Trophoblast cell (in vitro differentiated cells and primary cell): ENCODE measurements around the gene OR56B1.

Source experiments
- DNase-seq, 2 donors: peaks; one replicate each; pipeline ENCODE4 v3.0.0-alpha.2; 2016
- H2AFZ ChIP-seq: 2 replicates; pipeline ENCODE4 v1.6.1; 2013; ENCODE audit warnings: low read length, moderate library complexity, mild to moderate bottlenecking; ENCODE audit not compliant: insufficient read depth, poor library complexity
- H2AK5ac ChIP-seq: 2 replicates; pipeline ENCODE4 v1.6.1; 2013; ENCODE audit warnings: mild to moderate bottlenecking, low read length
- H2BK120ac ChIP-seq: 2 replicates; pipeline ENCODE4 v1.6.1; 2013; ENCODE audit warnings: low read length, mild to moderate bottlenecking, moderate library complexity; ENCODE audit not compliant: insufficient read depth, poor library complexity
- H2BK12ac ChIP-seq: 2 replicates; pipeline ENCODE4 v1.6.1; 2013; ENCODE audit warnings: mild to moderate bottlenecking, low read length, moderate library complexity
- H2BK5ac ChIP-seq: 2 replicates; pipeline ENCODE4 v1.6.1; 2013; ENCODE audit warnings: low read length, low read depth, moderate library complexity, mild to moderate bottlenecking; ENCODE audit not compliant: poor library complexity
- H3K14ac ChIP-seq: 2 replicates; pipeline ENCODE4 v1.6.1; 2013; ENCODE audit warnings: mild to moderate bottlenecking, low read length
- H3K18ac ChIP-seq: 2 replicates; pipeline ENCODE4 v1.6.1; 2013; ENCODE audit warnings: mild to moderate bottlenecking, low read length
- H3K23ac ChIP-seq: 2 replicates; pipeline ENCODE4 v1.6.1; 2013; ENCODE audit warnings: low read length
- H3K27ac ChIP-seq: 2 replicates; pipeline ENCODE4 v1.5.1; 2013; ENCODE audit warnings: low read depth, mild to moderate bottlenecking, inconsistent platforms, low read length, moderate library complexity
- H3K27me3 ChIP-seq: 2 replicates; pipeline ENCODE4 v1.6.1; 2013; ENCODE audit warnings: inconsistent platforms, mild to moderate bottlenecking, low read length, moderate library complexity; ENCODE audit not compliant: insufficient read depth
- H3K36me3 ChIP-seq, 2 experiments: 1 replicate in 1 of 2; 2 replicates in 1 of 2; pipeline ENCODE4 v1.6.1; 2013; ENCODE audit warnings: low read length in 2 of 2, mild to moderate bottlenecking in 2 of 2, moderate library complexity in 1 of 2; ENCODE audit not compliant: insufficient read depth in 2 of 2, control insufficient read depth in 1 of 2
- H3K4ac ChIP-seq: 2 replicates; pipeline ENCODE4 v1.6.1; 2013; ENCODE audit warnings: low read depth, mild to moderate bottlenecking, low read length, moderate library complexity
- H3K4me1 ChIP-seq, 2 experiments: 1 replicate in 1 of 2; 2 replicates in 1 of 2; pipeline ENCODE4 v1.6.1; 2013; ENCODE audit warnings: low read length in 2 of 2, mild to moderate bottlenecking in 2 of 2, moderate library complexity in 1 of 2; ENCODE audit not compliant: insufficient read depth in 2 of 2, control insufficient read depth in 1 of 2
- H3K4me2 ChIP-seq: 2 replicates; pipeline ENCODE4 v1.6.1; 2013; ENCODE audit warnings: inconsistent platforms, mild to moderate bottlenecking, low read length, moderate library complexity
- H3K4me3 ChIP-seq: 2 replicates; pipeline ENCODE4 v1.5.1; 2013; ENCODE audit warnings: mild to moderate bottlenecking, low read depth, low read length, inconsistent platforms
- H3K79me1 ChIP-seq: one replicate; pipeline ENCODE4 v1.6.1; 2013; ENCODE audit warnings: low read length
- H3K79me2 ChIP-seq: 2 replicates; pipeline ENCODE4 v1.6.1; 2013; ENCODE audit warnings: low read length, mild to moderate bottlenecking; ENCODE audit not compliant: control insufficient read depth, insufficient read depth, poor library complexity
- H3K9ac ChIP-seq: 2 replicates; pipeline ENCODE4 v1.6.1; 2013; ENCODE audit warnings: mild to moderate bottlenecking, low read length
- H3K9me3 ChIP-seq: 2 replicates; pipeline ENCODE4 v1.6.1; 2013; ENCODE audit warnings: low read depth, mild to moderate bottlenecking, control low read depth, inconsistent platforms, low read length; ENCODE audit not compliant: insufficient read depth
- H4K12ac ChIP-seq: 2 replicates; pipeline ENCODE4 v1.6.1; 2013; ENCODE audit warnings: low read depth, mild to moderate bottlenecking, low read length, moderate library complexity
- H4K8ac ChIP-seq: 2 replicates; pipeline ENCODE4 v1.6.1; 2013; ENCODE audit warnings: low read depth, mild to moderate bottlenecking, low read length, moderate library complexity
- H4K91ac ChIP-seq: one replicate; pipeline ENCODE4 v1.6.1; 2013; ENCODE audit warnings: low read depth, mild to moderate bottlenecking, low read length, moderate library complexity
- WGBS: extraction: QIAGEN DNeasy Blood & Tissue Kit; methylation state at CpG from one replicate; pipeline ENCODE4 v1.1.7; 2013; ENCODE audit warnings: missing lambda C conversion rate; ENCODE audit not compliant: insufficient read length, insufficient coverage; ENCODE audit errors: extremely low coverage; 5-methylcytosine and 5-hydroxymethylcytosine counted together

Gene OR56B1

DNA sequence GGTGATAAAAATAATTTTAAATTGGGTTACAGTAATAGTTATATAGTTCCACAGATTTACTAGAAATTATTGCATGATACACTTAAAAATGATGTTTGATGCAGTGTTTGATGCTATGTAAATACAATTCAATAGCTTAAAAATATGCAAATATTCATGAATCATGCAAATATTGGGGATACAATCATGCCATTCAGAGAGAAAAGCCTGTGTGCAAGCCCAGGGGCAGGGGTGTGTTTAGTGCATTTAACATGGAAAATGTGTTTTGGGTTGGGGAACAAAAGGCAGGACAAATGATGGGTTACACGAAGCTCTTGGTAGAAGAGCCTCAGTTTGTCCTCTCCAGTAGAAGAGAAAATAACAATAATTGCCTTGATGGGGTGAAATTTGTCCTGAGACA is 40.7 kb upstream of the OR56B1 start:
- no peak overlapping the region for H3K4me3 ChIP-seq
- no peaks in the 10 kb centered on the region for H3K27me3 ChIP-seq
- no peak overlapping the region for H3K9ac ChIP-seq
- no peak overlapping the region for H3K18ac ChIP-seq
- H3K4me1 ChIP-seq = peaks cover 0 to 4% of the 10 kb centered on the region in 2 experiments
- no peak overlapping the region for H4K8ac ChIP-seq
- no peaks in the 10 kb centered on the region for H3K36me3 ChIP-seq
- no peak for DNase-seq
- H2BK12ac ChIP-seq = no peak overlapping the region
- H3K4me2 ChIP-seq = no peak overlapping the region
- no peak overlapping the region for H2BK120ac ChIP-seq
- no peak overlapping the region for H2AK5ac ChIP-seq
- H3K14ac ChIP-seq = no peak overlapping the region
- WGBS = no CpG with 5 or more reads among the region's 1 CpG
- H3K23ac ChIP-seq = no peak overlapping the region
- H4K91ac ChIP-seq = no peak overlapping the region
- no peak overlapping the region for H2AFZ ChIP-seq
- no peak overlapping the region for H3K4ac ChIP-seq
- no peaks in the 10 kb centered on the region for H3K79me2 ChIP-seq
- H3K27ac ChIP-seq = no peak overlapping the region
- H2BK5ac ChIP-seq = no peak overlapping the region
- H4K12ac ChIP-seq = no peak overlapping the region
- H3K9me3 ChIP-seq = no peaks in the 10 kb centered on the region
- H3K79me1 ChIP-seq = peaks cover 6% of the 10 kb centered on the region

DNA sequence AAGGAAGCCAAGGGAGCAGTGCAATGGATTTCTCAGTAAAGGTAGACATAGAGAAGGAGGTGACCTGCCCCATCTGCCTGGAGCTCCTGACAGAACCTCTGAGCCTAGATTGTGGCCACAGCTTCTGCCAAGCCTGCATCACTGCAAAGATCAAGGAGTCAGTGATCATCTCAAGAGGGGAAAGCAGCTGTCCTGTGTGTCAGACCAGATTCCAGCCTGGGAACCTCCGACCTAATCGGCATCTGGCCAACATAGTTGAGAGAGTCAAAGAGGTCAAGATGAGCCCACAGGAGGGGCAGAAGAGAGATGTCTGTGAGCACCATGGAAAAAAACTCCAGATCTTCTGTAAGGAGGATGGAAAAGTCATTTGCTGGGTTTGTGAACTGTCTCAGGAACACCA is 40.0 kb upstream of the OR56B1 start:
- no peaks in the 10 kb centered on the region for H3K9me3 ChIP-seq
- no peak overlapping the region for H3K9ac ChIP-seq
- H2BK5ac ChIP-seq = no peak overlapping the region
- no peak overlapping the region for H2AK5ac ChIP-seq
- no peaks in the 10 kb centered on the region for H3K36me3 ChIP-seq
- H4K12ac ChIP-seq = no peak overlapping the region
- no peak overlapping the region for H2BK12ac ChIP-seq
- no peak overlapping the region for H4K91ac ChIP-seq
- H2AFZ ChIP-seq = no peak overlapping the region
- no peaks in the 10 kb centered on the region for H3K79me2 ChIP-seq
- no peak for DNase-seq
- WGBS = no CpG with 5 or more reads among the region's 2 CpGs
- no peak overlapping the region for H3K27ac ChIP-seq
- no peak overlapping the region for H2BK120ac ChIP-seq
- H3K4me2 ChIP-seq = no peak overlapping the region
- no peaks in the 10 kb centered on the region for H3K79me1 ChIP-seq
- H3K4me1 ChIP-seq = peaks cover 0 to 4% of the 10 kb centered on the region in 2 experiments
- no peak overlapping the region for H3K14ac ChIP-seq
- H3K4me3 ChIP-seq = no peak overlapping the region
- no peak overlapping the region for H3K18ac ChIP-seq
- H3K4ac ChIP-seq = no peak overlapping the region
- H3K23ac ChIP-seq = no peak overlapping the region
- H3K27me3 ChIP-seq = no peaks in the 10 kb centered on the region
- no peak overlapping the region for H4K8ac ChIP-seq

DNA sequence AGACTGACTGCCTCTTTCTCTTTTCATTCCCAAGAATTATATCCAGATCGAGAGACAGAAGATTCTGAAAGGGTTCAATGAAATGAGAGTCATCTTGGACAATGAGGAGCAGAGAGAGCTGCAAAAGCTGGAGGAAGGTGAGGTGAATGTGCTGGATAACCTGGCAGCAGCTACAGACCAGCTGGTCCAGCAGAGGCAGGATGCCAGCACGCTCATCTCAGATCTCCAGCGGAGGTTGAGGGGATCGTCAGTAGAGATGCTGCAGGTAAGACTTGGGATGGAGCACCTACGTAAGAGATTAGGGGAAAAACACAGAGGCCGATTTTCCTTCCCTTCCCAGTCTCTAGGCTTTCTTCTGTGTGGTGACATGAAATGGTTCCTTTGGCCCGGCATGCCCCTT is 38.0 kb upstream of the OR56B1 start:
- Histone ChIP-seq H4K8ac (no peak overlapping the region), H2AK5ac (no peak overlapping the region), H4K12ac (no peak overlapping the region), H3K4me3 (no peak overlapping the region), H3K79me1 (no peaks in the 10 kb centered on the region), H2BK5ac (no peak overlapping the region), H3K9me3 (no peaks in the 10 kb centered on the region), H3K14ac (no peak overlapping the region), H4K91ac (no peak overlapping the region), H3K4me2 (no peak overlapping the region), H3K79me2 (no peaks in the 10 kb centered on the region), H2BK120ac (no peak overlapping the region), H3K27ac (no peak overlapping the region), H3K23ac (no peak overlapping the region), H3K18ac (no peak overlapping the region), H3K36me3 (no peaks in the 10 kb centered on the region), H2AFZ (no peak overlapping the region), H3K4me1 (peaks cover 0 to 4% of the 10 kb centered on the region in 2 experiments), H2BK12ac (no peak overlapping the region), H3K27me3 (no peaks in the 10 kb centered on the region), H3K4ac (no peak overlapping the region), H3K9ac (no peak overlapping the region)
- DNase-seq = no peak
- no CpG with 5 or more reads among the region's 7 CpGs for WGBS

DNA sequence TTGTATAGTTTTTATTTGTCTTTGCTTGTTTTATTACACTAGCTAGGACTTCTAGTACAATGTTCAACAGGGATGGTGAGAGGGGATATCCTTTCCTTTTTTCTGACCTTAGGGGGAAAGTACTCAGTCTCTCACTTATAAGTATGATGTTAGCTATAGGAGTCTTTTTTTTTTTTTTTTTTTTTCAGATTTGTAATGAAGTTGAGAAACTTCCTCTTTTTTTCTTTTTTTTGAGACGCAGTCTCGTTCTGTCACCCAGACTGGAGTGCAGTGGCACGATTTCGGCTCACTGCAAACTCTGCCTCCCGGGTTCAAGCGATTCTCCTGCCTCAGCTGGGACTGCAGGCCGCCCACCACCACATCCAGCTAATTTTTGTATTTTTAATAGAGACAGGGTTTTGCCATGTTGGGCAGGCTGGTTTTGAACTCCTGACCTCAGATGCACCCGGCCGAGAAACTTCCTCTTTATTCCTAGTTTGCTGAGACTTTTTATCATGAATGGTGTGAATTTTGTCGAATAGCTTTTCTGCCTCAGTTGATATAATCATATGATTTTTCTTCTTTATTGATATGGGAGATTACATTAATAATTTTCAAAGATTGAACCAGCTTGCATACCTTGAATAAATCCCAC is 35.7 kb upstream of the OR56B1 start:
- H3K9me3 ChIP-seq = no peaks in the 10 kb centered on the region
- no peak overlapping the region for H2BK5ac ChIP-seq
- H3K27me3 ChIP-seq = no peaks in the 10 kb centered on the region
- no CpG with 5 or more reads among the region's 10 CpGs for WGBS
- H4K91ac ChIP-seq = no peak overlapping the region
- H3K9ac ChIP-seq = no peak overlapping the region
- no peak overlapping the region for H3K18ac ChIP-seq
- H3K79me1 ChIP-seq = no peaks in the 10 kb centered on the region
- H4K8ac ChIP-seq = no peak overlapping the region
- no peak overlapping the region for H3K4ac ChIP-seq
- no peak overlapping the region for H4K12ac ChIP-seq
- H3K4me3 ChIP-seq = no peak overlapping the region
- H3K14ac ChIP-seq = no peak overlapping the region
- no peak for DNase-seq
- H2AFZ ChIP-seq = no peak overlapping the region
- H3K36me3 ChIP-seq = no peaks in the 10 kb centered on the region
- no peak overlapping the region for H3K27ac ChIP-seq
- no peak overlapping the region for H3K23ac ChIP-seq
- H3K4me1 ChIP-seq = peaks cover 0 to 4% of the 10 kb centered on the region in 2 experiments
- no peak overlapping the region for H2BK12ac ChIP-seq
- no peak overlapping the region for H2AK5ac ChIP-seq
- no peak overlapping the region for H3K4me2 ChIP-seq
- no peaks in the 10 kb centered on the region for H3K79me2 ChIP-seq
- H2BK120ac ChIP-seq = no peak overlapping the region
